Peyer's patch (tissue), 4 donors: Measurements from ENCODE around the gene LCE7A.

Source experiments
- POLR2A ChIP-seq, 2 donors: fragments of 450-650 bp; IDR thresholded peaks; one replicate each; pipeline ENCODE4 v1.5.1; 2017; ENCODE audit warnings: antibody characterized with exemption in 2 of 2, mild to moderate bottlenecking in 2 of 2, moderate library complexity in 2 of 2
- TF ChIP-seq, protein P1 (sequence below), 6 experiments: fragments of 450-650 bp in 4 of 6; fragments of 200-600 bp in 2 of 6; sonication (generic) in 1 of 6; IDR thresholded peaks; one replicate each; pipeline ENCODE4 v1.5.1; 2017 to 2019; ENCODE audit warnings: antibody characterized with exemption in 6 of 6, mild to moderate bottlenecking in 3 of 6, moderate library complexity in 1 of 6

DNA sequence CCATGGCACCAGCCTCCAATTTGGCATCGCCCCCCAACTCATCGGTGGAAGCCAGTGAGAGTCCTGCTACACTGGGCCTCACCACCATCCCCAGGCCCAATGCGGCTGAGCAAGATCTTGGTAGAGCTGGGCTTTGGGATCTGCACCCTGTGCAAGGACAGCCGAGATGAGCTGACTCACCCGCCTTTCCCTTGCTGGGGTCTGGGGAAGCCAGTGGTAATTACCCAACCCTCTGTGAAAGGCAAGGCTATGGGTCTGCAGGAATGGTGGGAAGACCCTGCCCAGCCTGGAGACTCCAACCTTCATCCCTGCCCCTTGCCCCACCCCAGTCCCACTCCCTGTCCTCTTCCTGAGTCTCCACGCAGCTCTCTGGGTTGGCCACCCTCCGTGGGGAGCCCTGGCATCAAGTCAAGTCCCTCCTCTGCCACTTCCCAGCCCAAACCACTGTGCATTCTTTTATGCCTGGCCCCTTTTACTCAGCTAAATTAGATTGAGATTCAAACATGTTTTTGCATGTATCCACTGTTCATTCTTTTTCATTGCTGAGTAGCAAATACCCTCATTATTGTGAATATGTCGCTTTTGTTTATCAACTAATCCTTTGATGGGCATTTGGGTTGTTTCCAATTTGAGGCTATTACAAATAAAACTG is 27.1 kb downstream of the LCE7A start:
- TF ChIP-seq, protein P1, sequence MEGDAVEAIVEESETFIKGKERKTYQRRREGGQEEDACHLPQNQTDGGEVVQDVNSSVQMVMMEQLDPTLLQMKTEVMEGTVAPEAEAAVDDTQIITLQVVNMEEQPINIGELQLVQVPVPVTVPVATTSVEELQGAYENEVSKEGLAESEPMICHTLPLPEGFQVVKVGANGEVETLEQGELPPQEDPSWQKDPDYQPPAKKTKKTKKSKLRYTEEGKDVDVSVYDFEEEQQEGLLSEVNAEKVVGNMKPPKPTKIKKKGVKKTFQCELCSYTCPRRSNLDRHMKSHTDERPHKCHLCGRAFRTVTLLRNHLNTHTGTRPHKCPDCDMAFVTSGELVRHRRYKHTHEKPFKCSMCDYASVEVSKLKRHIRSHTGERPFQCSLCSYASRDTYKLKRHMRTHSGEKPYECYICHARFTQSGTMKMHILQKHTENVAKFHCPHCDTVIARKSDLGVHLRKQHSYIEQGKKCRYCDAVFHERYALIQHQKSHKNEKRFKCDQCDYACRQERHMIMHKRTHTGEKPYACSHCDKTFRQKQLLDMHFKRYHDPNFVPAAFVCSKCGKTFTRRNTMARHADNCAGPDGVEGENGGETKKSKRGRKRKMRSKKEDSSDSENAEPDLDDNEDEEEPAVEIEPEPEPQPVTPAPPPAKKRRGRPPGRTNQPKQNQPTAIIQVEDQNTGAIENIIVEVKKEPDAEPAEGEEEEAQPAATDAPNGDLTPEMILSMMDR (IDR thresholded peaks at IDR 0.05): no peak
- no peak for TF ChIP-seq POLR2A (IDR thresholded peaks at IDR 0.05)
